GM12878 (cell line): ENCODE data around the gene NAV3. TPM values are rescaled to one million over a fixed set of nuclear protein-coding genes. Genes with fewer than 3 reads are reported as not detected.

ENCODE experiments used
- ATAC-seq: fragments of 200-7000 bp; cut with Tn5 transposase; 3 replicates; pipeline ENCODE4 v1.9.1; 2020; ENCODE audit warnings: mild to moderate bottlenecking, moderate library complexity
- BruUV-seq: library from RNA; stranded (reverse); fragments of 400-500 nt; replicated peaks from 2 replicates; lab custom pipeline; 2021; lab: Mats Ljungman, UMichigan
- CTCF ChIA-PET: fragments of 300-600 bp; sonication (Branson Sonifier 250); formaldehyde crosslinking; extraction: SDS; loops from one replicate; lab custom pipeline; 2021; ENCODE audit warnings: inconsistent platforms; lab: Yijun Ruan, JAX
- POLR2A ChIA-PET: fragments of 350-600 bp; formaldehyde crosslinking; extraction: SDS; loops from one replicate; lab custom pipeline; 2021; ENCODE audit warnings: inconsistent platforms; lab: Charles Lee
- RAD21 ChIA-PET: fragments of 300-600 bp; sonication (Branson Sonifier 250); formaldehyde crosslinking; loops from one replicate; lab custom pipeline; 2023; ENCODE audit warnings: antibody characterized with exemption; ENCODE audit not compliant: unreplicated experiment; lab: Charles Lee
- SMC1A ChIA-PET: fragments of 300-600 bp; sonication (Branson Sonifier 250); formaldehyde crosslinking; loops from one replicate; lab custom pipeline; 2023; ENCODE audit not compliant: unreplicated experiment, uncharacterized antibody; lab: Charles Lee
- DNase-seq: peaks from one replicate; pipeline ENCODE4 v3.0.0-alpha.2; 2011; ENCODE audit warnings: low read depth, low spot score
- FAIRE-seq: peaks from 3 replicates; lab custom pipeline; 2011; peaks lifted over from hg19 to GRCh38; lab: Jason Lieb, UNC
- H2AFZ ChIP-seq: 2 replicates; pipeline ENCODE4 v1.6.0; 2011; ENCODE audit warnings: low read depth, low read length, control low read depth; ENCODE audit not compliant: control insufficient read depth
- H3K27ac ChIP-seq: 2 replicates; pipeline ENCODE4 v1.5.1; 2011; ENCODE audit warnings: control low read depth; ENCODE audit not compliant: control insufficient read depth, insufficient read depth
- H3K27me3 ChIP-seq, 2 experiments: replicated peaks in 1 of 2; 2 replicates each; pipeline versions ENCODE4 v1.6.0 to v1.6.1; 2011; ENCODE audit warnings: low read length in 1 of 2; ENCODE audit not compliant: control insufficient read depth in 2 of 2, insufficient read depth in 2 of 2
- H3K36me3 ChIP-seq, 2 experiments: 2 replicates each; pipeline ENCODE4 v1.5.1; 2011; ENCODE audit warnings: low read length in 1 of 2; ENCODE audit not compliant: control insufficient read depth in 2 of 2, insufficient read depth in 2 of 2
- H3K4me1 ChIP-seq: 2 replicates; pipeline ENCODE4 v1.6.1; 2011; ENCODE audit warnings: mild to moderate bottlenecking, low read length, moderate library complexity, mixed read lengths; ENCODE audit not compliant: control insufficient read depth, insufficient read depth
- H3K4me2 ChIP-seq: 2 replicates; pipeline ENCODE4 v1.6.0; 2011; ENCODE audit warnings: control low read depth; ENCODE audit not compliant: control insufficient read depth, insufficient read depth
- H3K4me3 ChIP-seq: fragments of 200-600 bp; sonication (generic); 2 replicates; pipeline ENCODE4 v1.5.1; 2016
- H3K79me2 ChIP-seq: 2 replicates; pipeline ENCODE4 v1.6.0; 2011; ENCODE audit warnings: low read length; ENCODE audit not compliant: control insufficient read depth, insufficient read depth
- H3K9ac ChIP-seq: 2 replicates; pipeline ENCODE4 v1.8.0; 2011; ENCODE audit warnings: low read length, control low read depth, mixed read lengths; ENCODE audit not compliant: control insufficient read depth, insufficient read depth
- H3K9me3 ChIP-seq: replicated peaks from 3 replicates; pipeline ENCODE4 v1.5.1; 2011; ENCODE audit warnings: mild to moderate bottlenecking, low read length; ENCODE audit not compliant: control insufficient read depth, insufficient read depth
- H4K20me1 ChIP-seq: 2 replicates; pipeline ENCODE4 v1.6.0; 2011; ENCODE audit not compliant: control insufficient read depth, insufficient read depth
- CEBPB ChIP-seq, 2 experiments: fragments of 150-350 bp in 1 of 2; IDR thresholded peaks; 2 replicates each; pipeline ENCODE4 v1.6.1; 2012 to 2014; ENCODE audit warnings: low read depth in 2 of 2, low read length in 2 of 2, borderline replicate concordance in 1 of 2, inconsistent platforms in 1 of 2
- CHD2 ChIP-seq: IDR thresholded peaks from 2 replicates; pipeline ENCODE4 v1.6.1; 2011; ENCODE audit warnings: low read depth, low read length, improper control_type of control experiment, borderline replicate concordance
- MEF2B ChIP-seq: fragments of 450-650 bp; IDR thresholded peaks from 2 replicates; pipeline ENCODE4 v1.6.1; 2018; ENCODE audit warnings: mild to moderate bottlenecking, moderate library complexity; ENCODE audit not compliant: partially characterized antibody, poor library complexity, severe bottlenecking
- NRF1 ChIP-seq: conservative IDR thresholded peaks from 2 replicates; pipeline ENCODE4 v1.6.1; 2011; ENCODE audit warnings: mild to moderate bottlenecking, low read depth, low read length, improper control_type of control experiment
- PKNOX1 ChIP-seq: fragments of 450-650 bp; IDR thresholded peaks from 2 replicates; pipeline ENCODE4 v1.6.1; 2016; ENCODE audit warnings: mild to moderate bottlenecking
- POLR2A ChIP-seq: IDR thresholded peaks from 2 replicates; pipeline ENCODE4 v1.6.1; 2011; ENCODE audit warnings: low read depth, mild to moderate bottlenecking, low read length
- STAT3 ChIP-seq: IDR thresholded peaks from 2 replicates; pipeline ENCODE4 v1.6.1; 2011; ENCODE audit warnings: low read depth, low read length, improper control_type of control experiment
- YBX1 ChIP-seq: fragments of 450-650 bp; IDR thresholded peaks from 2 replicates; pipeline ENCODE4 v1.6.1; 2016; ENCODE audit warnings: antibody characterized with exemption
- ZNF622 ChIP-seq: fragments of 450-650 bp; IDR thresholded peaks from 2 replicates; pipeline ENCODE4 v1.6.1; 2017; ENCODE audit warnings: mild to moderate bottlenecking, inconsistent platforms
- WGBS: methylation state at CpG from one replicate; pipeline ENCODE4 v1.1.6; 2016; ENCODE audit warnings: low lambda C conversion rate; ENCODE audit not compliant: insufficient replicate concordance, insufficient coverage; ENCODE audit errors: missing lambda C conversion rate; 5-methylcytosine and 5-hydroxymethylcytosine counted together
- in situ Hi-C: fragments of 300-500 bp; cut with MboI; formaldehyde crosslinking; loops from 9 replicates; pipeline ENCODE4 v1.14.3; 2018; ENCODE audit warnings: mixed read lengths
- intact Hi-C: fragments of 100-400 bp; cut with micrococcal nuclease; formaldehyde crosslinking; loops from one replicate; pipeline ENCODE4 v1.14.2; 2022; ENCODE audit not compliant: unreplicated experiment
- polyA plus RNA-seq, 11 experiments: library from polyadenylated mRNA; depleted of rRNA in 4 of 11; unstranded in 6 of 11; stranded (reverse) in 5 of 11; fragments of >200 nt; fragmentation: Nextera tagmentation in 4 of 11; fragmentation: Illumina TruSeq in 1 of 11; extraction: Ambion mirVana in 4 of 11; extraction: Trizol in 1 of 11; gene quantifications; 1 replicate in 1 of 11; 2 replicates in 10 of 11; pipeline versions ENCODE4 v1.2.1 to v1.2.3, GENCODE V29; 2011 to 2016; ENCODE audit warnings: inconsistent platforms in 2 of 11, missing spikeins in 2 of 11, low read depth in 1 of 11
- total RNA-seq, 4 experiments: library from RNA; depleted of rRNA in 3 of 4; stranded (reverse); fragments of >200 nt in 3 of 4; fragmentation: Illumina TruSeq in 1 of 4; extraction: Trizol in 1 of 4; gene quantifications; 2 replicates each; pipeline versions ENCODE4 v1.2.1 to v1.2.3, GENCODE V29; 2013 to 2021
- TF ChIP-seq, protein P1 (sequence below): fragments of 450-650 bp; formaldehyde crosslinking; IDR thresholded peaks from 2 replicates; pipeline ENCODE4 v1.5.0; 2022; ENCODE audit warnings: mild to moderate bottlenecking, missing genetic modification characterization
- TF ChIP-seq, protein P2 (sequence below): fragments of 450-650 bp; IDR thresholded peaks from 2 replicates; pipeline ENCODE4 v1.6.1; 2016; ENCODE audit warnings: mild to moderate bottlenecking, moderate library complexity, borderline replicate concordance
- TF ChIP-seq, protein P3 (sequence below): IDR thresholded peaks from 2 replicates; pipeline ENCODE4 v1.6.1; 2012; ENCODE audit warnings: low read length, inconsistent platforms

Gene NAV3
- total and polyA plus RNA-seq, 10 of the 15 experiments (the other 5 are each of a cell fraction or from before 2014, with no cell fraction given) = 0.05 to 0.51 (median 0.22) TPM; not detected in 1

DNA sequence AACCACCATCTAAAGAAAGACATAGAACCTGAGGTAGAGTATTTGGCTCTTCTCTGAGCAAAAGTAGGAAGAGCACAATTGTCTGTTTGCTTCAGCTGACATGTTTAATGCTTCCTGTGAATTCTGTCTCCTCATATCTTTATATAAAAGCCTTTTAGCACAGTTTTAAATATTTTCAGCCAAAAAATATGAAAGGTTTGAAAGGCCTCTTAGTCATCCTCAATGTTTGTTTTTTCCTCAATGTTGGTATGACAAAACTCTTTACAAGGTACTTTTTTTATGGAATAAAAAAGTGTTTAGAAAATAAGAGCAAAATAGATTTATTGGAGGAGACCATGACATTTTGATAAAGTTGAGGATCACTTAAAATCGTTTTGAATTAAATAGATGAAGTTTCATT lies 360.9 kb downstream of the NAV3 start:
- 0% methylated on average over 1 of the region's 1 CpG for WGBS
- ChIA-PET CTCF (no interaction called here), SMC1A (no interaction called here), POLR2A (no interaction called here), RAD21 (no interaction called here)
- no peak overlapping the region for H3K4me3 ChIP-seq
- in situ Hi-C loops (no loop called here), intact Hi-C loops (no loop called here)
- H2AFZ ChIP-seq = no peak overlapping the region
- H4K20me1 ChIP-seq = no peaks in the 10 kb centered on the region
- H3K4me1 ChIP-seq = no peaks in the 10 kb centered on the region
- no peaks in the 10 kb centered on the region for H3K9me3 ChIP-seq
- BruUV-seq = no TSS peak
- H3K27ac ChIP-seq = no peak overlapping the region
- no peak for DNase-seq
- no peaks in the 10 kb centered on the region for H3K36me3 ChIP-seq
- no peak for FAIRE-seq
- H3K27me3 ChIP-seq = no peaks in the 10 kb centered on the region
- no peak for ATAC-seq
- H3K4me2 ChIP-seq = no peak overlapping the region
- no peaks in the 10 kb centered on the region for H3K79me2 ChIP-seq
- no peak overlapping the region for H3K9ac ChIP-seq
- TF ChIP-seq, protein P1, sequence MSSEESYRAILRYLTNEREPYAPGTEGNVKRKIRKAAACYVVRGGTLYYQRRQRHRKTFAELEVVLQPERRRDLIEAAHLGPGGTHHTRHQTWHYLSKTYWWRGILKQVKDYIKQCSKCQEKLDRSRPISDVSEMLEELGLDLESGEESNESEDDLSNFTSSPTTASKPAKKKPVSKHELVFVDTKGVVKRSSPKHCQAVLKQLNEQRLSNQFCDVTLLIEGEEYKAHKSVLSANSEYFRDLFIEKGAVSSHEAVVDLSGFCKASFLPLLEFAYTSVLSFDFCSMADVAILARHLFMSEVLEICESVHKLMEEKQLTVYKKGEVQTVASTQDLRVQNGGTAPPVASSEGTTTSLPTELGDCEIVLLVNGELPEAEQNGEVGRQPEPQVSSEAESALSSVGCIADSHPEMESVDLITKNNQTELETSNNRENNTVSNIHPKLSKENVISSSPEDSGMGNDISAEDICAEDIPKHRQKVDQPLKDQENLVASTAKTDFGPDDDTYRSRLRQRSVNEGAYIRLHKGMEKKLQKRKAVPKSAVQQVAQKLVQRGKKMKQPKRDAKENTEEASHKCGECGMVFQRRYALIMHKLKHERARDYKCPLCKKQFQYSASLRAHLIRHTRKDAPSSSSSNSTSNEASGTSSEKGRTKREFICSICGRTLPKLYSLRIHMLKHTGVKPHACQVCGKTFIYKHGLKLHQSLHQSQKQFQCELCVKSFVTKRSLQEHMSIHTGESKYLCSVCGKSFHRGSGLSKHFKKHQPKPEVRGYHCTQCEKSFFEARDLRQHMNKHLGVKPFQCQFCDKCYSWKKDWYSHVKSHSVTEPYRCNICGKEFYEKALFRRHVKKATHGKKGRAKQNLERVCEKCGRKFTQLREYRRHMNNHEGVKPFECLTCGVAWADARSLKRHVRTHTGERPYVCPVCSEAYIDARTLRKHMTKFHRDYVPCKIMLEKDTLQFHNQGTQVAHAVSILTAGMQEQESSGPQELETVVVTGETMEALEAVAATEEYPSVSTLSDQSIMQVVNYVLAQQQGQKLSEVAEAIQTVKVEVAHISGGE (CRISPR knock-in tag) = no peak
- TF ChIP-seq POLR2A (no peak), NRF1 (no peak), ZNF622 (no peak), PKNOX1 (no peak), CHD2 (no peak), CEBPB (IDR thresholded peaks at IDR 0.05; ENCODE audit: borderline replicate concordance in 1 of 2, low read depth in 2 of 2, low read length in 2 of 2) (no peak), YBX1 (no peak), STAT3 (no peak), MEF2B (no peak)
- TF ChIP-seq, protein P2, sequence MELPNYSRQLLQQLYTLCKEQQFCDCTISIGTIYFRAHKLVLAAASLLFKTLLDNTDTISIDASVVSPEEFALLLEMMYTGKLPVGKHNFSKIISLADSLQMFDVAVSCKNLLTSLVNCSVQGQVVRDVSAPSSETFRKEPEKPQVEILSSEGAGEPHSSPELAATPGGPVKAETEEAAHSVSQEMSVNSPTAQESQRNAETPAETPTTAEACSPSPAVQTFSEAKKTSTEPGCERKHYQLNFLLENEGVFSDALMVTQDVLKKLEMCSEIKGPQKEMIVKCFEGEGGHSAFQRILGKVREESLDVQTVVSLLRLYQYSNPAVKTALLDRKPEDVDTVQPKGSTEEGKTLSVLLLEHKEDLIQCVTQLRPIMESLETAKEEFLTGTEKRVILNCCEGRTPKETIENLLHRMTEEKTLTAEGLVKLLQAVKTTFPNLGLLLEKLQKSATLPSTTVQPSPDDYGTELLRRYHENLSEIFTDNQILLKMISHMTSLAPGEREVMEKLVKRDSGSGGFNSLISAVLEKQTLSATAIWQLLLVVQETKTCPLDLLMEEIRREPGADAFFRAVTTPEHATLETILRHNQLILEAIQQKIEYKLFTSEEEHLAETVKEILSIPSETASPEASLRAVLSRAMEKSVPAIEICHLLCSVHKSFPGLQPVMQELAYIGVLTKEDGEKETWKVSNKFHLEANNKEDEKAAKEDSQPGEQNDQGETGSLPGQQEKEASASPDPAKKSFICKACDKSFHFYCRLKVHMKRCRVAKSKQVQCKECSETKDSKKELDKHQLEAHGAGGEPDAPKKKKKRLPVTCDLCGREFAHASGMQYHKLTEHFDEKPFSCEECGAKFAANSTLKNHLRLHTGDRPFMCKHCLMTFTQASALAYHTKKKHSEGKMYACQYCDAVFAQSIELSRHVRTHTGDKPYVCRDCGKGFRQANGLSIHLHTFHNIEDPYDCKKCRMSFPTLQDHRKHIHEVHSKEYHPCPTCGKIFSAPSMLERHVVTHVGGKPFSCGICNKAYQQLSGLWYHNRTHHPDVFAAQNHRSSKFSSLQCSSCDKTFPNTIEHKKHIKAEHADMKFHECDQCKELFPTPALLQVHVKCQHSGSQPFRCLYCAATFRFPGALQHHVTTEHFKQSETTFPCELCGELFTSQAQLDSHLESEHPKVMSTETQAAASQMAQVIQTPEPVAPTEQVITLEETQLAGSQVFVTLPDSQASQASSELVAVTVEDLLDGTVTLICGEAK = no peak
- TF ChIP-seq, protein P3, sequence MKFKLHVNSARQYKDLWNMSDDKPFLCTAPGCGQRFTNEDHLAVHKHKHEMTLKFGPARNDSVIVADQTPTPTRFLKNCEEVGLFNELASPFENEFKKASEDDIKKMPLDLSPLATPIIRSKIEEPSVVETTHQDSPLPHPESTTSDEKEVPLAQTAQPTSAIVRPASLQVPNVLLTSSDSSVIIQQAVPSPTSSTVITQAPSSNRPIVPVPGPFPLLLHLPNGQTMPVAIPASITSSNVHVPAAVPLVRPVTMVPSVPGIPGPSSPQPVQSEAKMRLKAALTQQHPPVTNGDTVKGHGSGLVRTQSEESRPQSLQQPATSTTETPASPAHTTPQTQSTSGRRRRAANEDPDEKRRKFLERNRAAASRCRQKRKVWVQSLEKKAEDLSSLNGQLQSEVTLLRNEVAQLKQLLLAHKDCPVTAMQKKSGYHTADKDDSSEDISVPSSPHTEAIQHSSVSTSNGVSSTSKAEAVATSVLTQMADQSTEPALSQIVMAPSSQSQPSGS = no peak
